Glutamatergic neuron (in vitro differentiated cells): ENCODE measurements around the gene VWA7. TPM values are rescaled to one million over a fixed set of nuclear protein-coding genes. Genes with fewer than 3 reads are reported as not detected.
"Not testable (repeated sequence)": the region's sequence is repeated elsewhere in the genome, so short reads cannot be mapped to it uniquely, and the experiment has no call there.

ENCODE experiments used
- DNase-seq: peaks from one replicate; pipeline ENCODE4 v3.0.0; 2022
- H3K27ac Mint-ChIP-seq: one replicate; pipeline ENCODE4 v1.8.0; 2020; ENCODE audit warnings: mild to moderate bottlenecking, mixed read lengths, inconsistent platforms; ENCODE audit not compliant: unreplicated experiment
- H3K27me3 Mint-ChIP-seq: one replicate; pipeline ENCODE4 v1.8.0; 2020; ENCODE audit warnings: mild to moderate bottlenecking, moderate library complexity, mixed read lengths, inconsistent platforms; ENCODE audit not compliant: unreplicated experiment
- H3K36me3 Mint-ChIP-seq: one replicate; pipeline ENCODE4 v1.8.0; 2020; ENCODE audit warnings: mild to moderate bottlenecking, mixed read lengths, inconsistent platforms; ENCODE audit not compliant: unreplicated experiment
- H3K4me1 Mint-ChIP-seq: one replicate; pipeline ENCODE4 v1.8.0; 2020; ENCODE audit warnings: mild to moderate bottlenecking, low read depth, mixed read lengths, inconsistent platforms; ENCODE audit not compliant: unreplicated experiment
- H3K4me3 Mint-ChIP-seq: one replicate; pipeline ENCODE4 v1.8.0; 2020; ENCODE audit warnings: mild to moderate bottlenecking, mixed read lengths, inconsistent platforms; ENCODE audit not compliant: unreplicated experiment
- H3K9me3 Mint-ChIP-seq: one replicate; pipeline ENCODE4 v1.8.0; 2020; ENCODE audit warnings: mild to moderate bottlenecking, moderate library complexity, mixed read lengths, inconsistent platforms; ENCODE audit not compliant: unreplicated experiment
- CTCF ChIP-seq: fragments of 200-600 bp; sonication (generic); IDR thresholded peaks from one replicate; pipeline ENCODE4 v1.5.0; 2021; ENCODE audit not compliant: partially characterized antibody, unreplicated experiment
- total RNA-seq: library from RNA; stranded (reverse); fragmentation: NEBNext Ultra II Directional; extraction: Animal tissue kit (Norgen Biotek cat#: 25700); gene quantifications from one replicate; pipeline ENCODE4 v1.2.1, GENCODE V29; 2021; ENCODE audit not compliant: unreplicated experiment

Gene VWA7
- total RNA-seq, 1 donor from 2014 or later: 3.2 TPM

- TF ChIP-seq CTCF: no peak
- Mint-ChIP-seq H3K4me1 (peaks cover 4% of the 10 kb centered on the region), H3K27me3 (no peaks in the 10 kb centered on the region), H3K27ac (peak overlapping the region; percentile 78), H3K4me3 (peak overlapping the region; percentile 97), H3K9me3 (peaks cover 6% of the 10 kb centered on the region), H3K36me3 (no peaks in the 10 kb centered on the region)
- no peak for DNase-seq
These were observed 28.9 kb upstream of the VWA7 start for GRCh38 chr6:31805939-31806469.

- H3K4me3 Mint-ChIP-seq, H3K27ac Mint-ChIP-seq, H3K9me3 Mint-ChIP-seq, H3K4me1 Mint-ChIP-seq, H3K36me3 Mint-ChIP-seq, H3K27me3 Mint-ChIP-seq, DNase-seq: not testable (repeated sequence)
These were observed 24.2 kb upstream of the VWA7 start for GRCh38 chr6:31801031-31801927.

GRCh38 chr6:31799781-31800180 is 22.7 kb upstream of the VWA7 start:
- Mint-ChIP-seq H3K27me3 (peaks cover 4% of the 10 kb centered on the region), H3K4me1 (no peaks in the 10 kb centered on the region), H3K36me3 (no peaks in the 10 kb centered on the region), H3K9me3 (peaks cover 10% of the 10 kb centered on the region), H3K4me3 (no peak overlapping the region), H3K27ac (no peak overlapping the region)
- DNase-seq: no peak
- TF ChIP-seq CTCF: no peak

GRCh38 chr6:31797588-31797987 is 20.5 kb upstream of the VWA7 start:
- Mint-ChIP-seq H3K27me3 (peaks cover 8% of the 10 kb centered on the region), H3K4me3 (no peak overlapping the region), H3K27ac (peak overlapping the region; percentile 33), H3K4me1 (peaks cover 9% of the 10 kb centered on the region), H3K9me3 (peaks cover 15% of the 10 kb centered on the region), H3K36me3 (no peaks in the 10 kb centered on the region)
- no peak for DNase-seq
- no peak for TF ChIP-seq CTCF

GRCh38 chr6:31796993-31797385 is 19.9 kb upstream of the VWA7 start:
- H3K9me3 Mint-ChIP-seq: peaks cover 15% of the 10 kb centered on the region
- DNase-seq: no peak
- no peaks in the 10 kb centered on the region for H3K36me3 Mint-ChIP-seq
- TF ChIP-seq CTCF: no peak
- H3K4me3 Mint-ChIP-seq: peak overlapping the region; percentile 69
- peaks cover 11% of the 10 kb centered on the region for H3K4me1 Mint-ChIP-seq
- H3K27me3 Mint-ChIP-seq: peaks cover 9% of the 10 kb centered on the region
- peak overlapping the region; percentile 82 for H3K27ac Mint-ChIP-seq
